ENCODE measurements around the gene P3H1. TPM values are rescaled to one million over a fixed set of nuclear protein-coding genes. Genes with fewer than 3 reads are reported as not detected.

P3H1 gene
- polyA plus RNA-seq, 1 of the 3 experiments (the other 2 are of a cell fraction) = 66.8 TPM

- H3K4me3 ChIP-seq (ENCODE audit: low read depth in 2 of 2, low read length in 1 of 2) = no peak overlapping the region
- H4K20me1 ChIP-seq (ENCODE audit: insufficient read depth) = no peaks in the 10 kb centered on the region
- no peak overlapping the region for H3K27ac ChIP-seq (ENCODE audit: low read depth in 2 of 2, low read length in 1 of 2)
- no peak overlapping the region for H2AFZ ChIP-seq (ENCODE audit: low read depth)
- DNase-seq = no peak
- CTCF ChIA-PET = interaction anchor here (0.8 to 4.4 kb wide), 7 partner anchors 16 to 467 kb away, joined by 3 to 33 read pairs (median 3); no protein-coding TSS in a partner anchor
- TF ChIP-seq NFIC (IDR thresholded peaks at IDR 0.05; ENCODE audit: borderline replicate concordance) (no peak), MEF2A (IDR thresholded peaks at IDR 0.05; ENCODE audit: borderline replicate concordance, low read depth) (no peak), FOXM1 (IDR thresholded peaks at IDR 0.05; ENCODE audit: low read depth) (no peak), TEAD4 (IDR thresholded peaks at IDR 0.05; ENCODE audit: borderline replicate concordance, insufficient read depth) (no peak), ELF1 (IDR thresholded peaks at IDR 0.05) (no peak), YY1 (IDR thresholded peaks at IDR 0.05; ENCODE audit: low read depth) (no peak), RFX5 (IDR thresholded peaks at IDR 0.05; ENCODE audit: low read length) (no peak), POLR2AphosphoS5 (IDR thresholded peaks at IDR 0.05; ENCODE audit: low read depth, low read length) (no peak), SMC3 (IDR thresholded peaks at IDR 0.05; ENCODE audit: low read depth, low read length) (no peak), EZH2phosphoT487 (IDR thresholded peaks at IDR 0.05; ENCODE audit: borderline replicate concordance, low read depth) (no peak)
- TF ChIP-seq, protein P1, sequence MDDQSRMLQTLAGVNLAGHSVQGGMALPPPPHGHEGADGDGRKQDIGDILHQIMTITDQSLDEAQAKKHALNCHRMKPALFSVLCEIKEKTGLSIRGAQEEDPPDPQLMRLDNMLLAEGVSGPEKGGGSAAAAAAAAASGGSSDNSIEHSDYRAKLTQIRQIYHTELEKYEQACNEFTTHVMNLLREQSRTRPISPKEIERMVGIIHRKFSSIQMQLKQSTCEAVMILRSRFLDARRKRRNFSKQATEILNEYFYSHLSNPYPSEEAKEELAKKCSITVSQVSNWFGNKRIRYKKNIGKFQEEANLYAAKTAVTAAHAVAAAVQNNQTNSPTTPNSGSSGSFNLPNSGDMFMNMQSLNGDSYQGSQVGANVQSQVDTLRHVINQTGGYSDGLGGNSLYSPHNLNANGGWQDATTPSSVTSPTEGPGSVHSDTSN (IDR thresholded peaks at IDR 0.05) = no peak
- TF ChIP-seq, protein P2, sequence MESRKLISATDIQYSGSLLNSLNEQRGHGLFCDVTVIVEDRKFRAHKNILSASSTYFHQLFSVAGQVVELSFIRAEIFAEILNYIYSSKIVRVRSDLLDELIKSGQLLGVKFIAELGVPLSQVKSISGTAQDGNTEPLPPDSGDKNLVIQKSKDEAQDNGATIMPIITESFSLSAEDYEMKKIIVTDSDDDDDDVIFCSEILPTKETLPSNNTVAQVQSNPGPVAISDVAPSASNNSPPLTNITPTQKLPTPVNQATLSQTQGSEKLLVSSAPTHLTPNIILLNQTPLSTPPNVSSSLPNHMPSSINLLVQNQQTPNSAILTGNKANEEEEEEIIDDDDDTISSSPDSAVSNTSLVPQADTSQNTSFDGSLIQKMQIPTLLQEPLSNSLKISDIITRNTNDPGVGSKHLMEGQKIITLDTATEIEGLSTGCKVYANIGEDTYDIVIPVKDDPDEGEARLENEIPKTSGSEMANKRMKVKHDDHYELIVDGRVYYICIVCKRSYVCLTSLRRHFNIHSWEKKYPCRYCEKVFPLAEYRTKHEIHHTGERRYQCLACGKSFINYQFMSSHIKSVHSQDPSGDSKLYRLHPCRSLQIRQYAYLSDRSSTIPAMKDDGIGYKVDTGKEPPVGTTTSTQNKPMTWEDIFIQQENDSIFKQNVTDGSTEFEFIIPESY (IDR thresholded peaks at IDR 0.05; ENCODE audit: borderline replicate concordance, low read depth) = no peak
- TF ChIP-seq, protein P3, sequence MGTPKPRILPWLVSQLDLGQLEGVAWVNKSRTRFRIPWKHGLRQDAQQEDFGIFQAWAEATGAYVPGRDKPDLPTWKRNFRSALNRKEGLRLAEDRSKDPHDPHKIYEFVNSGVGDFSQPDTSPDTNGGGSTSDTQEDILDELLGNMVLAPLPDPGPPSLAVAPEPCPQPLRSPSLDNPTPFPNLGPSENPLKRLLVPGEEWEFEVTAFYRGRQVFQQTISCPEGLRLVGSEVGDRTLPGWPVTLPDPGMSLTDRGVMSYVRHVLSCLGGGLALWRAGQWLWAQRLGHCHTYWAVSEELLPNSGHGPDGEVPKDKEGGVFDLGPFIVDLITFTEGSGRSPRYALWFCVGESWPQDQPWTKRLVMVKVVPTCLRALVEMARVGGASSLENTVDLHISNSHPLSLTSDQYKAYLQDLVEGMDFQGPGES (IDR thresholded peaks at IDR 0.05; ENCODE audit: low read depth, low read length) = no peak
- TF ChIP-seq, protein P4, sequence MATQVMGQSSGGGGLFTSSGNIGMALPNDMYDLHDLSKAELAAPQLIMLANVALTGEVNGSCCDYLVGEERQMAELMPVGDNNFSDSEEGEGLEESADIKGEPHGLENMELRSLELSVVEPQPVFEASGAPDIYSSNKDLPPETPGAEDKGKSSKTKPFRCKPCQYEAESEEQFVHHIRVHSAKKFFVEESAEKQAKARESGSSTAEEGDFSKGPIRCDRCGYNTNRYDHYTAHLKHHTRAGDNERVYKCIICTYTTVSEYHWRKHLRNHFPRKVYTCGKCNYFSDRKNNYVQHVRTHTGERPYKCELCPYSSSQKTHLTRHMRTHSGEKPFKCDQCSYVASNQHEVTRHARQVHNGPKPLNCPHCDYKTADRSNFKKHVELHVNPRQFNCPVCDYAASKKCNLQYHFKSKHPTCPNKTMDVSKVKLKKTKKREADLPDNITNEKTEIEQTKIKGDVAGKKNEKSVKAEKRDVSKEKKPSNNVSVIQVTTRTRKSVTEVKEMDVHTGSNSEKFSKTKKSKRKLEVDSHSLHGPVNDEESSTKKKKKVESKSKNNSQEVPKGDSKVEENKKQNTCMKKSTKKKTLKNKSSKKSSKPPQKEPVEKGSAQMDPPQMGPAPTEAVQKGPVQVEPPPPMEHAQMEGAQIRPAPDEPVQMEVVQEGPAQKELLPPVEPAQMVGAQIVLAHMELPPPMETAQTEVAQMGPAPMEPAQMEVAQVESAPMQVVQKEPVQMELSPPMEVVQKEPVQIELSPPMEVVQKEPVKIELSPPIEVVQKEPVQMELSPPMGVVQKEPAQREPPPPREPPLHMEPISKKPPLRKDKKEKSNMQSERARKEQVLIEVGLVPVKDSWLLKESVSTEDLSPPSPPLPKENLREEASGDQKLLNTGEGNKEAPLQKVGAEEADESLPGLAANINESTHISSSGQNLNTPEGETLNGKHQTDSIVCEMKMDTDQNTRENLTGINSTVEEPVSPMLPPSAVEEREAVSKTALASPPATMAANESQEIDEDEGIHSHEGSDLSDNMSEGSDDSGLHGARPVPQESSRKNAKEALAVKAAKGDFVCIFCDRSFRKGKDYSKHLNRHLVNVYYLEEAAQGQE (IDR thresholded peaks at IDR 0.05; ENCODE audit: low read depth, low read length) = no peak
- H3K36me3 ChIP-seq (replicated peaks in 1 of 2; ENCODE audit: control insufficient read depth in 1 of 2, insufficient read depth in 2 of 2, low read length in 1 of 2) = peaks cover 25 to 30% of the 10 kb centered on the region in 2 experiments
- H3K9me3 ChIP-seq = no peaks in the 10 kb centered on the region
- peaks cover 0 to 6% of the 10 kb centered on the region in 2 experiments; a peak in 1 of 4 replicates for H3K4me1 ChIP-seq (ENCODE audit: control insufficient read depth in 1 of 2, insufficient read depth in 2 of 2, low read depth in 1 of 2, low read length in 1 of 2)
- no peaks in the 10 kb centered on the region for H3F3A ChIP-seq (replicated peaks; ENCODE audit: insufficient read depth)
- POLR2A ChIA-PET = interaction anchor here (2.4 kb wide), 1 partner anchor 16 kb away, joined by 7 read pairs; the partner anchor contains the start of genes C1orf50 and P3H1
- no peak overlapping the region for H3K4me2 ChIP-seq
- no peaks in the 10 kb centered on the region; the same call in 1 of the 2 replicates for H3K79me2 ChIP-seq (ENCODE audit: insufficient read depth)
- H3K27me3 ChIP-seq (ENCODE audit: insufficient read depth) = no peaks in the 10 kb centered on the region
- H3K9me2 ChIP-seq = no peaks in the 10 kb centered on the region
- WGBS (ENCODE audit: low lambda C conversion rate) = 93% methylated on average over 2 of the region's 2 CpGs
- H3K9ac ChIP-seq = no peak overlapping the region
These were observed 16.3 kb upstream of the P3H1 start for GRCh38 chr1:42783092-42783491.

Data from SK-N-SH (cell line).